GM21390 (cell line): ENCODE measurements around the gene KIF21A.

Experiments used
- ATAC-seq: cut with Tn5 transposase; IDR thresholded peaks from one replicate; pipeline ENCODE4 v1.9.1; 2021; ENCODE audit not compliant: unreplicated experiment

Gene KIF21A

GRCh38 chr12:39292125-39292630 lies 150.7 kb downstream of the KIF21A start:
- ATAC-seq = no peak

DNA sequence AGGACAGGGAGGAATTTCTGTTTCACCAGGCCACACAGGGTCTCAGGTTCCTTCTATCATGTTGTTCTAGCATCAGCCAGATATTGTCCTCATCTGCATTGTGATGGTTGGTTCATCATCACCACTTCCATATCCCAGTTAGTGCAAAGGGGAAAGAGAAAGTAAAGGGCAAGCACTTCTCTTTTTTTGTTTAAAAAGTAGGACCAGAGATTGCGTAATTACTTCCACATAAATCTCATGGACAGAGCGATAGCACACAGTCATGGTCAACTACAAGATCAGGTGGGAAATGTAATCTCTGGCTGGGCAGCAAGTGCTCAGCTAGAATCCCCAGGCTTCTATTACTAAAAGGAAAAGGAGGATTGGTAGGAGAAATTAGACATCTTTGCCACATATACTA lies 155.1 kb downstream of the KIF21A start:
- ATAC-seq = no peak

- ATAC-seq = no peak
These were observed 155.5 kb downstream of the KIF21A start for GRCh38 chr12:39287409-39287808.

- ATAC-seq = no peak
These were observed 164.5 kb downstream of the KIF21A start for GRCh38 chr12:39278426-39278825.

DNA sequence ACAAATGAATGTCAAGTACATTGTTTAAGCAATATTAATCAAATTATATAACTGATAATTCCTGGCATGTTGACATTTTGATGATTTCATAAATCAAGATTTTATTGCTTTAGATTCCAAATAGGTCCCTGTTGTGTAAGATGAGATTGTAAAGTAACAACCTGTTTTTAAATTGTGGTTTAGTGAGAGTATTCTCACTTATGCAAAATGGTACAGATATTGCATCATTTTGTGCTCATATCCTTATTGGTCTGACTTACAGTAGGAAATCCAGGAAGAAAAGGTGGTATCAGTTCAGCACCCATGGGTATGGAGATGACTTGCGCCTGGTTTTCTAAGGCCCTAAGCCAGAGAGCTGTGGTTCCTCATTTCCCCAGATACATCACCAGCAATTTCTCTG lies 165.5 kb downstream of the KIF21A start:
- no peak for ATAC-seq

DNA sequence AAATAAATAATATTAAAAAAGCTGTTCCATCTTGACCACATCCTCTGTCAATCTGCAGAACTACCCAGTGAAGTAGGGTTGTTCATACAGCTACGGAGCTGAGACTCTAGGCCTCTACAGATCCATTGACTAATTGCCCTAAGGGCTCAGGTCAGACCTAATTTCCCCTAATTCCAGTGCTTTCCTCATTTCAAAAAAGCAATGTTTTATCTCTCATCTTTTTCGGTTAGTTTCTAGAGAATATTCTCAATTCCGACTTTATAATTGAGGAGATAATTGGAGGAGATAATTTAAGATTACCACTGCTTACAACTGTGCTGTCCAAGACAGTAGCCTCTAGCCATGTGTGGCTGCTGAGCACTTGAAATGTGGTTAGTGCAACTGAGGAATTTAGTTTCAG lies 167.1 kb downstream of the KIF21A start:
- ATAC-seq = no peak

DNA sequence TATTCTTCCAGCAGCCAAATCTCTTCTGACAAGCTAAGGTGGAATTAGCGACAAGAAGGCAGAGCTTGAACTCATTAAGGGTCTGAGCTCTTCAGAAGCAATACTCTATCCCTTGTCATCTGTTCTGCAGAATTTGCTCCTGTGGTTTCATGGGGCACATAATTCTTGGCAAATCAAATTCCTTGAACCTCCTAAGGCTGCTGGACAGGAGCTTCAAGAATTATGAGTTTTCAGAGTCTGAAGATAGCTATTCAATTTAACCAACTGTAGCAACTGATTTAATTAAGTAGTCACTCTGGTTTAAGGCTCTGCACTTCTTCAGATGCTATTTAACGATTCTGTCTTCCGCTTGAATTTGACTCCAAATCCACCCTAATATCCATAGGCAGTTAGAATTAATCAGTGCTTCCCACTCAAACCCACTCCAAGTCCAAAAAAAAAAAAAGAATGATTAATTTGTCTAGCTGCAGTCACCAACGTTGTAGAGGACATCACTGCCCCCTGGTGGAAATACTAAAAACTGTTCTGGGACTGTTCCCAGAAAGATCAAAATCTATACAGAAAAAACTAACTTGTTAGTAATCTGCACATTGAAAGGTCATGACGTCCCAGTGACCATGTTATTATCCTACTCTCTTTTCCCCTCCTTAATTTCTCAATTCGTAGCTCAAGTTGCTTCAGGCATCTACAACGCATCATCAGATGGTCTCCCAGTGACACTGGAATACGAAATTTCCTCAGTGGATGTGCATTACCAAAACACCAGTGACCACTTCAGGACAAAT lies 169.9 kb downstream of the KIF21A start:
- peak; percentile 64 for ATAC-seq

GRCh38 chr12:39269492-39269891 lies 173.4 kb downstream of the KIF21A start:
- ATAC-seq = no peak

DNA sequence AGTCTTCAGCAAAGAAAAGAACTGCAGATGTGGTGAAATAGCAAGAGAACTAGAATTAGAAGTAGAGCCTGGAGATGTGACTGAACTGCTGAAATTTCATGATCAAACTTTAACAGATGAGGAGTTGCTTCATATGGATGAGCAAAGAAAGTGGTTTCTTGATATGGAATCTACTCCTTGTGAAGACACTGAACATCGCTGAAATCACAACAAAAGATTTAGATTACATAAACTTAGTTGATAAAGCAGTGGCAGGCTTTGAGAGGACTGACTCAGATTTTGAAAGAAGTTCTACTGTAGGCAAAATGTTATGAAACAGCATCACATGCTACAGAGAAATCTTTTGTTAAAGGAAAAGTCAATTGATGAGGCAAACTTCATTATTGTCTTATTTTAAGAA lies 175.0 kb downstream of the KIF21A start:
- no peak for ATAC-seq

DNA sequence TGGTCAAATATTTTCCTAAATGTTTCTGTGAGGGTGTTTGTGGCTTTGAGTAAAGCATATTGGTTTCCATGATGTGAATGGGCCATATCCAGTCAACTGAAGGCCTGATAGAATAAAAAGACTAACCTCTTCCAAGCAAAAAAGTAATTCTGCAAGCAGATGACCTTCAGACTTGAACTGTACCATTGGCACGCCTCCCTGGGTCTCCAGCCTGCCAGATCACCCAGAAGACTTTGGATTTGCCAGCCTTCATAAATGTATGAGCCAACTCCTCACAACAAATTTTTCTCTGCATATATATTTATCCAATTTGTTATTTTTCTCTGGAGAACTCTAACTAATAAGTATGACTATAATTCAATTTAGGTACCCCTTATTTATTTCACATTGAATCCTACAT lies 190.3 kb downstream of the KIF21A start:
- no peak for ATAC-seq
